HL-60 (cell line): ENCODE results near the gene NDUFV3.

Experiments
- DNase-seq, 2 experiments: peaks; one replicate each; pipeline ENCODE4 v3.0.0-alpha.2; 2010 to 2020; ENCODE audit warnings: low read depth in 1 of 2, low spot score in 1 of 2
- H3K27ac ChIP-seq: fragments of 250-450 bp; sonication (Bioruptor Pico); replicated peaks from 2 replicates; pipeline ENCODE4 v1.5.1; 2020; ENCODE audit warnings: mild to moderate bottlenecking, moderate library complexity
- H3K27me3 ChIP-seq: fragments of 250-450 bp; sonication (Bioruptor Pico); 2 replicates; pipeline ENCODE4 v1.5.1; 2021; ENCODE audit warnings: mild to moderate bottlenecking, moderate library complexity; ENCODE audit not compliant: insufficient read depth, poor library complexity, severe bottlenecking
- H3K4me3 ChIP-seq: replicated peaks from 2 replicates; pipeline ENCODE4 v1.5.1; 2011; ENCODE audit warnings: mild to moderate bottlenecking, control low read depth, low read length; ENCODE audit not compliant: insufficient read depth
- GABPA ChIP-seq: IDR thresholded peaks from 2 replicates; pipeline ENCODE4 v1.6.1; 2012; ENCODE audit warnings: low read depth
- POLR2AphosphoS5 ChIP-seq: IDR thresholded peaks from 2 replicates; pipeline ENCODE4 v1.6.1; 2012; ENCODE audit warnings: low read depth
- SPI1 ChIP-seq: IDR thresholded peaks from 2 replicates; pipeline ENCODE4 v1.6.1; 2012; ENCODE audit warnings: low read depth, mild to moderate bottlenecking, borderline replicate concordance
- TF ChIP-seq, protein P1 (sequence below): IDR thresholded peaks from 2 replicates; pipeline ENCODE4 v1.6.1; 2012; ENCODE audit warnings: low read depth; ENCODE audit not compliant: insufficient replicate concordance
- TF ChIP-seq, protein P2 (sequence below): IDR thresholded peaks from one replicate; pipeline ENCODE4 v1.5.1; 2011; ENCODE audit warnings: low read length, control low read depth, inconsistent platforms; ENCODE audit not compliant: insufficient read depth

NDUFV3 gene

DNA sequence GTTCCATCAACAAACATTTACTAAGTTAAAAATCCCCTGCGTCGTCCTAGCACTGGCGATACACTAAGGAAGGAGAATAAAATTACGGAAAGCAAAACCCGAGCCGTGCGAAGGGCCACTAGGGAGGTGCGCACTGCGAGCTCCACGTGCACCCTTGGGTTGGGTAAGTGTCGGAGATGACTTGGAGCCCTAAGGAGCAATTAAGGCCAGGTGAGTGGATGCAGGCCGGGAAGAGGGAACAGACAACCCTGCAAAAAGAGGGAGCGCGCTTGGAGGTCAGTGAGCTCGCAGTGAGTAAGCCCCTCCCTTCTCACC is 14.5 kb upstream of the NDUFV3 start:
- no peaks in the 10 kb centered on the region for H3K27me3 ChIP-seq
- TF ChIP-seq POLR2AphosphoS5 = no peak
- TF ChIP-seq, protein P1, sequence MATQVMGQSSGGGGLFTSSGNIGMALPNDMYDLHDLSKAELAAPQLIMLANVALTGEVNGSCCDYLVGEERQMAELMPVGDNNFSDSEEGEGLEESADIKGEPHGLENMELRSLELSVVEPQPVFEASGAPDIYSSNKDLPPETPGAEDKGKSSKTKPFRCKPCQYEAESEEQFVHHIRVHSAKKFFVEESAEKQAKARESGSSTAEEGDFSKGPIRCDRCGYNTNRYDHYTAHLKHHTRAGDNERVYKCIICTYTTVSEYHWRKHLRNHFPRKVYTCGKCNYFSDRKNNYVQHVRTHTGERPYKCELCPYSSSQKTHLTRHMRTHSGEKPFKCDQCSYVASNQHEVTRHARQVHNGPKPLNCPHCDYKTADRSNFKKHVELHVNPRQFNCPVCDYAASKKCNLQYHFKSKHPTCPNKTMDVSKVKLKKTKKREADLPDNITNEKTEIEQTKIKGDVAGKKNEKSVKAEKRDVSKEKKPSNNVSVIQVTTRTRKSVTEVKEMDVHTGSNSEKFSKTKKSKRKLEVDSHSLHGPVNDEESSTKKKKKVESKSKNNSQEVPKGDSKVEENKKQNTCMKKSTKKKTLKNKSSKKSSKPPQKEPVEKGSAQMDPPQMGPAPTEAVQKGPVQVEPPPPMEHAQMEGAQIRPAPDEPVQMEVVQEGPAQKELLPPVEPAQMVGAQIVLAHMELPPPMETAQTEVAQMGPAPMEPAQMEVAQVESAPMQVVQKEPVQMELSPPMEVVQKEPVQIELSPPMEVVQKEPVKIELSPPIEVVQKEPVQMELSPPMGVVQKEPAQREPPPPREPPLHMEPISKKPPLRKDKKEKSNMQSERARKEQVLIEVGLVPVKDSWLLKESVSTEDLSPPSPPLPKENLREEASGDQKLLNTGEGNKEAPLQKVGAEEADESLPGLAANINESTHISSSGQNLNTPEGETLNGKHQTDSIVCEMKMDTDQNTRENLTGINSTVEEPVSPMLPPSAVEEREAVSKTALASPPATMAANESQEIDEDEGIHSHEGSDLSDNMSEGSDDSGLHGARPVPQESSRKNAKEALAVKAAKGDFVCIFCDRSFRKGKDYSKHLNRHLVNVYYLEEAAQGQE = no peak
- TF ChIP-seq GABPA = no peak
- TF ChIP-seq SPI1 = no peak
- TF ChIP-seq, protein P2, sequence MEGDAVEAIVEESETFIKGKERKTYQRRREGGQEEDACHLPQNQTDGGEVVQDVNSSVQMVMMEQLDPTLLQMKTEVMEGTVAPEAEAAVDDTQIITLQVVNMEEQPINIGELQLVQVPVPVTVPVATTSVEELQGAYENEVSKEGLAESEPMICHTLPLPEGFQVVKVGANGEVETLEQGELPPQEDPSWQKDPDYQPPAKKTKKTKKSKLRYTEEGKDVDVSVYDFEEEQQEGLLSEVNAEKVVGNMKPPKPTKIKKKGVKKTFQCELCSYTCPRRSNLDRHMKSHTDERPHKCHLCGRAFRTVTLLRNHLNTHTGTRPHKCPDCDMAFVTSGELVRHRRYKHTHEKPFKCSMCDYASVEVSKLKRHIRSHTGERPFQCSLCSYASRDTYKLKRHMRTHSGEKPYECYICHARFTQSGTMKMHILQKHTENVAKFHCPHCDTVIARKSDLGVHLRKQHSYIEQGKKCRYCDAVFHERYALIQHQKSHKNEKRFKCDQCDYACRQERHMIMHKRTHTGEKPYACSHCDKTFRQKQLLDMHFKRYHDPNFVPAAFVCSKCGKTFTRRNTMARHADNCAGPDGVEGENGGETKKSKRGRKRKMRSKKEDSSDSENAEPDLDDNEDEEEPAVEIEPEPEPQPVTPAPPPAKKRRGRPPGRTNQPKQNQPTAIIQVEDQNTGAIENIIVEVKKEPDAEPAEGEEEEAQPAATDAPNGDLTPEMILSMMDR = no peak
- H3K27ac ChIP-seq = peak overlapping the region; percentile 96
- peak overlapping the region; percentile 99 for H3K4me3 ChIP-seq
- DNase-seq = no peak

DNA sequence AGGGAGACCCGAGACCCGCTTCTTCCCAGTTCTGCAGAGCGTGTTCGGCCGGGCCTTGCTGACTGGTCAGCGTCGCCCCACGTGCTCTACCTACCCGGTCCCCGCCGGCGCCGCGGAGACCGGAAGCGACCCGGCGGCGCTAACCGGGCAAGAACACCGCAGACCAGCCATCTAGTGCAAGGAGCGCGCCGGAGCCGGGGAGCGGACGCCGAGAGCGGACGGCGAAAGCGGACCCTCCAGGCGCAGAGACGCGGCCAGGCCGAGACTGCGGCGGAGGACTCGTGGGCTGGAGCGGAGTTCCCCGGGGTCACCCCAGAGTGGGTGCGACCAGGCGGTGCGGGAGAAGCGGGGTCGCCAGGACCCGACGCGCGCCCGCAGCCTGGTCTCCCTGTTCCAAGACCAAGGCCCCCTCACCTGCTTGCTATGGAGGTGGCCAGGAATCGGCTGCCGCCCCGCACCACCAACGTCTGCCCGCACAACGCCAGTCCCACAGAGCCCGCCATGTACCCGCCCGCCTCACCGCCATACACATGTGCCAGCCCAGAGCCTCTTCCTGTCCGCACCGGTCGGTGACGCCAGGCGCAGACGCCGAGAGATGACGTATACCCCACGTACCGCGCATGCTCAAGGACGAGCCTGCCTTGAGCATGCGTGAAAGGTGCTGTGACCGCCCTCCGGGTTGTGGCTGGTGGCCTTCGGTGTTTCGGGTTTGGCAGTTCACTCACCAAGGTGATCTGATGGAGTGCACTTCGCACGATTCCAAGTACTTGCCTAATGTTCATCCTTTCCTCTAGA is 13.9 kb upstream of the NDUFV3 start, which contains the start of gene WDR4:
Gene WDR4, minus strand, starts transcription at position 547 of the 795 bp plus-strand sequence. Its CDS starts 44 bp downstream, at position 503.
- Histone ChIP-seq H3K27ac (peak within 1 kb of the TSS; percentile 96), H3K4me3 (peak within 1 kb of the TSS; percentile 99), H3K27me3 (no peaks in the 10 kb centered on the region)
- peak; percentile 96 to 98 for DNase-seq
- TF ChIP-seq, protein P2 = no peak
- TF ChIP-seq, protein P1 = peak; percentile 45
- TF ChIP-seq SPI1 (no peak), GABPA (peak; percentile 74), POLR2AphosphoS5 (peak; percentile 97)

DNA sequence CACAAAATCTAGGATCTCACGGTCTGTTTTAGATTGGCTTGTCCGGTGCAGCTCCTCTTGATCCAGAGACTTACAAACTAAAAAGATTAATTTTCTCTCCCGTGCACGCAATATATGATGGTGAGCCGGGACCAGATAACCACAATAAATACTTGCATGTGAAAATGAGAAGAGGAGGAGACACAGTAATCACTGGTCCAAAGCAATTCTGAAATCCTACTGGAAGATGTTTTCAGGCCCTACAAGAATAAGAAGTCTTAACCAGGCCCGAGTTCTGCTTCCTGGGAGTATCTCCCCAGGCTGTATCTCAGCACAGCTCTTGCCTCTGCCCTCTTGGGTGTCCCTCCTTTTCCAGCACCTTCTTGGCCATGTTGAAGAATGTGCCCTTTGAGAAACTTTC is 12.8 kb upstream of the NDUFV3 start:
- no peaks in the 10 kb centered on the region for H3K27me3 ChIP-seq
- no peak for DNase-seq
- TF ChIP-seq GABPA = no peak
- TF ChIP-seq, protein P2 = no peak
- no peak for TF ChIP-seq POLR2AphosphoS5
- TF ChIP-seq SPI1 = no peak
- TF ChIP-seq, protein P1 = no peak
- peak overlapping the region; percentile 99 for H3K4me3 ChIP-seq
- peak overlapping the region; percentile 96 for H3K27ac ChIP-seq
